ENCODE data around the gene CMKLR1. TPM values are rescaled to one million over a fixed set of nuclear protein-coding genes. Genes with fewer than 3 reads are reported as not detected.

CMKLR1 gene
- total RNA-seq, 2 experiments from 2014 or later: not detected

GRCh38 chr12:108371801-108372344, 32.8 kb upstream of the CMKLR1 start:
- Mint-ChIP-seq H3K36me3 (ENCODE audit: low read depth) (no peaks in the 10 kb centered on the region), H3K4me3 (no peak overlapping the region), H3K4me1 (no peaks in the 10 kb centered on the region), H3K27me3 (peaks cover 2% of the 10 kb centered on the region), H3K27ac (no peak overlapping the region), H3K9me3 (peaks cover 21% of the 10 kb centered on the region)
- CTCF ChIA-PET: interaction anchor here (1.1 kb wide), 1 partner anchor 82 kb away, joined by 3 read pairs; no protein-coding TSS in a partner anchor
- no peak for DNase-seq
- POLR2A ChIA-PET: no interaction called here

- H3K27ac Mint-ChIP-seq: no peak overlapping the region
- ChIA-PET POLR2A (no interaction called here), CTCF (no interaction called here)
- H3K4me1 Mint-ChIP-seq: no peaks in the 10 kb centered on the region
- no peak for DNase-seq
- H3K27me3 Mint-ChIP-seq: no peaks in the 10 kb centered on the region
- H3K36me3 Mint-ChIP-seq (ENCODE audit: low read depth): no peaks in the 10 kb centered on the region
- H3K4me3 Mint-ChIP-seq: no peak overlapping the region
- H3K9me3 Mint-ChIP-seq: peaks cover 19% of the 10 kb centered on the region
Observed at GRCh38 chr12:108370415-108370814, 31.3 kb upstream of the CMKLR1 start.

- Mint-ChIP-seq H3K4me1 (no peaks in the 10 kb centered on the region), H3K9me3 (peaks cover 19% of the 10 kb centered on the region), H3K27me3 (no peaks in the 10 kb centered on the region), H3K36me3 (ENCODE audit: low read depth) (no peaks in the 10 kb centered on the region), H3K4me3 (no peak overlapping the region), H3K27ac (no peak overlapping the region)
- POLR2A ChIA-PET: no interaction called here
- CTCF ChIA-PET: no interaction called here
- DNase-seq: no peak
Observed at GRCh38 chr12:108369736-108370396, 30.8 kb upstream of the CMKLR1 start.

GRCh38 chr12:108368089-108368488, 29.0 kb upstream of the CMKLR1 start:
- H3K36me3 Mint-ChIP-seq (ENCODE audit: low read depth): no peaks in the 10 kb centered on the region
- no peak overlapping the region for H3K4me3 Mint-ChIP-seq
- ChIA-PET CTCF (no interaction called here), POLR2A (no interaction called here)
- H3K27me3 Mint-ChIP-seq: no peaks in the 10 kb centered on the region
- DNase-seq: no peak
- H3K4me1 Mint-ChIP-seq: no peaks in the 10 kb centered on the region
- H3K27ac Mint-ChIP-seq: no peak overlapping the region
- peaks cover 12% of the 10 kb centered on the region for H3K9me3 Mint-ChIP-seq

GRCh38 chr12:108367436-108367835, 28.3 kb upstream of the CMKLR1 start:
- POLR2A ChIA-PET: no interaction called here
- no peaks in the 10 kb centered on the region for H3K36me3 Mint-ChIP-seq (ENCODE audit: low read depth)
- H3K27ac Mint-ChIP-seq: no peak overlapping the region
- H3K27me3 Mint-ChIP-seq: no peaks in the 10 kb centered on the region
- peaks cover 14% of the 10 kb centered on the region for H3K9me3 Mint-ChIP-seq
- H3K4me1 Mint-ChIP-seq: no peaks in the 10 kb centered on the region
- CTCF ChIA-PET: interaction anchor here (0.7 kb wide), 1 partner anchor 90 kb away, joined by 3 read pairs; no protein-coding TSS in a partner anchor
- no peak for DNase-seq
- H3K4me3 Mint-ChIP-seq: no peak overlapping the region

GRCh38 chr12:108365324-108365723, 26.2 kb upstream of the CMKLR1 start:
- no peak overlapping the region for H3K4me3 Mint-ChIP-seq
- ChIA-PET POLR2A (no interaction called here), CTCF (no interaction called here)
- DNase-seq: no peak
- no peak overlapping the region for H3K27ac Mint-ChIP-seq
- H3K4me1 Mint-ChIP-seq: no peaks in the 10 kb centered on the region
- H3K27me3 Mint-ChIP-seq: no peaks in the 10 kb centered on the region
- no peaks in the 10 kb centered on the region for H3K36me3 Mint-ChIP-seq (ENCODE audit: low read depth)
- peaks cover 12% of the 10 kb centered on the region for H3K9me3 Mint-ChIP-seq

- DNase-seq: no peak
- CTCF ChIA-PET: no interaction called here
- H3K36me3 Mint-ChIP-seq (ENCODE audit: low read depth): no peaks in the 10 kb centered on the region
- no peak overlapping the region for H3K4me3 Mint-ChIP-seq
- peaks cover 12% of the 10 kb centered on the region for H3K9me3 Mint-ChIP-seq
- no peaks in the 10 kb centered on the region for H3K4me1 Mint-ChIP-seq
- POLR2A ChIA-PET: no interaction called here
- H3K27me3 Mint-ChIP-seq: no peaks in the 10 kb centered on the region
- no peak overlapping the region for H3K27ac Mint-ChIP-seq
Observed at GRCh38 chr12:108364879-108365278, 25.8 kb upstream of the CMKLR1 start.

- no peak for DNase-seq
- Mint-ChIP-seq H3K36me3 (ENCODE audit: low read depth) (no peaks in the 10 kb centered on the region), H3K9me3 (peaks cover 12% of the 10 kb centered on the region), H3K27ac (no peak overlapping the region), H3K4me3 (no peak overlapping the region), H3K4me1 (no peaks in the 10 kb centered on the region), H3K27me3 (peaks cover 3% of the 10 kb centered on the region)
- ChIA-PET CTCF (no interaction called here), POLR2A (no interaction called here)
Observed at GRCh38 chr12:108363565-108363964, 24.5 kb upstream of the CMKLR1 start.

GRCh38 chr12:108363165-108363564, 24.1 kb upstream of the CMKLR1 start:
- CTCF ChIA-PET: no interaction called here
- Mint-ChIP-seq H3K4me3 (no peak overlapping the region), H3K9me3 (peaks cover 12% of the 10 kb centered on the region), H3K36me3 (ENCODE audit: low read depth) (no peaks in the 10 kb centered on the region), H3K27ac (no peak overlapping the region), H3K27me3 (peaks cover 3% of the 10 kb centered on the region), H3K4me1 (no peaks in the 10 kb centered on the region)
- DNase-seq: no peak
- POLR2A ChIA-PET: no interaction called here

GRCh38 chr12:108361606-108362005, 22.5 kb upstream of the CMKLR1 start:
- no peak overlapping the region for H3K4me3 Mint-ChIP-seq
- CTCF ChIA-PET: no interaction called here
- H3K9me3 Mint-ChIP-seq: peaks cover 12% of the 10 kb centered on the region
- no peak overlapping the region for H3K27ac Mint-ChIP-seq
- no peaks in the 10 kb centered on the region for H3K36me3 Mint-ChIP-seq (ENCODE audit: low read depth)
- H3K4me1 Mint-ChIP-seq: no peaks in the 10 kb centered on the region
- H3K27me3 Mint-ChIP-seq: peaks cover 3% of the 10 kb centered on the region
- POLR2A ChIA-PET: no interaction called here
- no peak for DNase-seq

- no peak overlapping the region for H3K4me3 Mint-ChIP-seq
Observed at GRCh38 chr12:108360487-108360886, 21.4 kb upstream of the CMKLR1 start.

GRCh38 chr12:108360057-108360456, 20.9 kb upstream of the CMKLR1 start:
- POLR2A ChIA-PET: no interaction called here
- DNase-seq: no peak
- CTCF ChIA-PET: no interaction called here
- Mint-ChIP-seq H3K27ac (no peak overlapping the region), H3K9me3 (peaks cover 12% of the 10 kb centered on the region), H3K4me3 (no peak overlapping the region), H3K36me3 (ENCODE audit: low read depth) (no peaks in the 10 kb centered on the region), H3K4me1 (no peaks in the 10 kb centered on the region), H3K27me3 (peaks cover 3% of the 10 kb centered on the region)

More at GRCh38 chr12:108360487-108360886, 21.4 kb upstream of the CMKLR1 start:
- ChIA-PET POLR2A (no interaction called here), CTCF (no interaction called here)
- H3K4me1 Mint-ChIP-seq: no peaks in the 10 kb centered on the region
- H3K27me3 Mint-ChIP-seq: peaks cover 3% of the 10 kb centered on the region
- H3K36me3 Mint-ChIP-seq (ENCODE audit: low read depth): no peaks in the 10 kb centered on the region
- H3K9me3 Mint-ChIP-seq: peaks cover 12% of the 10 kb centered on the region
- DNase-seq: no peak
- no peak overlapping the region for H3K27ac Mint-ChIP-seq

- DNase-seq: no peak
- H3K27ac Mint-ChIP-seq: no peak overlapping the region
- CTCF ChIA-PET: no interaction called here
Observed at GRCh38 chr12:108358580-108358965, 19.5 kb upstream of the CMKLR1 start.

GRCh38 chr12:108357834-108358579, 18.9 kb upstream of the CMKLR1 start:
- no peaks in the 10 kb centered on the region for H3K4me1 Mint-ChIP-seq
- no peak for DNase-seq
- H3K9me3 Mint-ChIP-seq: peaks cover 5% of the 10 kb centered on the region
- CTCF ChIA-PET: no interaction called here
- H3K27me3 Mint-ChIP-seq: peaks cover 9% of the 10 kb centered on the region
- no peak overlapping the region for H3K4me3 Mint-ChIP-seq
- no peaks in the 10 kb centered on the region for H3K36me3 Mint-ChIP-seq (ENCODE audit: low read depth)
- POLR2A ChIA-PET: no interaction called here
- no peak overlapping the region for H3K27ac Mint-ChIP-seq

More at GRCh38 chr12:108358580-108358965, 19.5 kb upstream of the CMKLR1 start:
- POLR2A ChIA-PET: no interaction called here
- Mint-ChIP-seq H3K4me1 (no peaks in the 10 kb centered on the region), H3K4me3 (no peak overlapping the region), H3K27me3 (peaks cover 7% of the 10 kb centered on the region), H3K9me3 (peaks cover 10% of the 10 kb centered on the region), H3K36me3 (ENCODE audit: low read depth) (no peaks in the 10 kb centered on the region)
